Inferior parietal cortex (tissue), 1 donor: ENCODE measurements around the gene SNAP47.

Experiments used
- DNase-seq: peaks from one replicate; pipeline ENCODE4 v3.0.0-alpha.2; 2016; ENCODE audit errors: extremely low spot score

The SNAP47 gene

DNA sequence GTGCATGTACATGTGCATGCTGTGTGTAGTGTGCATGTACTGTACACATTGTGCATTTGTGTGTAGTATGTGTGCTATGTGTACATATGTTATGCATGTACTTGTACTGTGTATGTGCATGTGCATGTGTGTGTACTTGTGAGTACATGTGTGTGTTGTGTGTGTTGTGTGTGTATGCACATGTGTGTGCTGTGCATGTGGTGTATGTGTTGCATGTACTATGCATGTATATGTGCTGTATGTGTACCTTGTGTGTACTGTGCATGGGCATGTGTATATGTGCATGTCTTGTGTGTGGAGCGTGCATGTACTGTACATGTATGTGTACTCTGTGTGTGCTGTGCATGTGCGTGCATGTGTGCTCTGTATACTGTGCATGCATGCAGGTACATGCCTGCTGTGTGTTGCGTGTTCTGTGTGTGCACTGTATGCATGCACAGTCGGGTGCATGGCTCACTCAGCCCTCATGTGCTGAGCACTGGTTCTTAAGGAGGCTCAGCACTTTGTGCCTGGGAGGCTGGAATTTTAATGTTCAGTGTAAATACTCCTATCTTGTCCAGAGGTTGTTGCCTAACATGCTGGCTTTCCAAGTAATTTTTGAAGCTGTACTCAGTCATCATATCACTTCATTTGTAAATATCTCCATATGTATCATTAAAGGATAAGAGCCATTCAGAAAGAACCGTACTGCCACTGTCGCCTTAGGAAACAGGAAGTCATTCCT is 32.3 kb downstream of the SNAP47 start:
- no peak for DNase-seq

DNA sequence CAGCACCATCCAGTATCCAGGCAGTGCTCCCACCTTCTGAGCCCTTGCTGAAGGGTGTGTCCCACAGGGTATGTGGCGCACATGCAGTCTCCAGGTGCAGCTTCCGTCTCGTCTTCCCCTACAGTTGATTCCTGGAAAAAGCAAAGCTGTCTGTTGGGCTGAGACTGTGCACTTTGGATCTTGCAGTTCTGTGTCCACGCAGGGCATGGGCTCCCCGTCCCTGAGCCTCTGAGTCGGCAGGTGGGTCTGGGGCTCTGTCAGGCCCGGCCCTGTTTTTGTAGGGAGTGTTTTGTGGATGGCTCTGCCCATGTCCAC is 32.8 kb downstream of the SNAP47 start:
- no peak for DNase-seq

DNA sequence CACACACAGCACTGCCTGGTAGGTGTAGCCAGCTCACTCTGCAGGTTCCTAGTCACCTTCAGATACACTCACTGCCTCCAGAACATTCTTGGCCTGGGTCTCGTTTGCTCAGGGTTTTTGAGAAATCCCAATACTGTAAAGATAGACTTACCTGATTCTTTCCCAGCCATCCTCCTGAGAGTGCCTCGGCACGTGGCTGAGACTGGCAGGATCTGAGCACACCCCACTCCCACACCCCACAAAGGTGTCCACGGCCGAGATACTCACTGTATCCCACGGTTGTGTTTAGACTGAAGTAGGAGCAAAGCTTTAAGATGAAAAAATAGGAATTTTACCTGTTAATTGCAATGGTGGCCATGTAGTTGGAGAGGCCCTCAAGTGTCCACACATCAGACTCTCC is 33.4 kb downstream of the SNAP47 start:
- no peak for DNase-seq

DNA sequence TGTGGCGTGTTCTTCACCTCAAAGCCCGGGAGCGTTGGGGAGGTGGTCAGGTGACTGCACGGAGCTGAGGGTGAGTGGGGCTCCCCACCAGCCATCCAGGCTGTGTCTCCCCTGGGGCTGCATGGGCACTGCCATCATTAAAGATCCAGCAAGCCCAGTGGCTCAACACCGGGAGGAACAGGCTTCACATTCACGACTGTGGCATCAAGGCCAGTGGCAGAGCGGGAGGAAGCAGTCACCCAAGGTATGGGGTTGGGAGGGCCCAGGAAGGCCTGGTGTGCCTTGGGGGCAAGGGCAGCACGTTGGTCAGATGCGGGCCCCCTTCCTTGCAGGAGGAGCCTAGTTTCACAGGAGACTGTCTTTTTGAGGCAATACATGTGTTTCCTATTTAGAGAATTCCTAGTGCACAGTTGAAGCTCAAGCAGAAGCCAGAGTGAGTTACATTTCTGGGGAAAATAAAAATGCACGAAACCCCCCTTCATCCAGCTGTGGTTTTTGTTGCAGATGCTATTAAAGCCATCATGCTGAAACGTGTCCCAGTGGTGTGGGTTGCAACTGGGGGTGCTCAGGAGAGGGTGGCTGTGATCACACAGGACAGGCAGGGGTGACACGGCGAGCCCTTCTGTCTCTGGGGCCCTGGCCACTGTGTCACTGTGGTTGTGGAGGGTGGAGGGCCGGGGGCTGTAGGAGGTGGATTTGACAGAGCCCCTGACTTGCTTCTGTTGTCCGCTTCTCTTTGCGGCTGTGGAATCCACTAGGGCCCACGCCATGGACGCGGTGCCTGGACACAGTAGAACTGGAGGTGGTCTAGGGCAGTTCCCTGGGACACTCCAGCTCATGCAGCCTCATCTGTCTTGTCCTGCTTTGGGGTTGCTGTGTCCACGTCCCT is 34.1 kb downstream of the SNAP47 start:
- DNase-seq, result no peak

DNA sequence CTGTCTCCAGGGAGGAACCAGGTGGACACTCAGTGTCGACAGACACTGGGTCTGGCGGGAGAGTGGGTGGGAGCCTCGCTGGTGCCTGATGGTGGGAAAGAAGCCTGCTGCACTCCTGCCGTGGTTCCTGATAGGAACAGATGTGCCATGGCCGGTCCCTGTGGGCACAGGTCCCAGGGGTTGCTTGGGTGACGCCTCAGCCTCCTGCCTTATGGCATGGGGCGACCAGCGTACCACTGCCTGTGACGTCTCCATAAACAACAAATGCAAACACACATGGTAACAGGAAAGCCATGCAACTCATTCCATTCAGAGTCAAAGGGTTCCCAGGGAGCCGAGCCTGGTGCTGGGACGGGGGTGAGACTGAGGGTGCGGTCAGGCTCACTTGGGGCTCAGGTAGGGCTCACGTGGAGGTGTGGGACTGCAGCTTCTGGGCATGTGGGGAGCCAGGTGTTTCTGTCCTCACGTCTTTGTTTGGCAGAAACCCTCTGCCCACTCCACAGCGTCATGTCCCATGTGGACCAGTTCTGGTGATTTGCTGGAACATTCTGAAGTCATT is 34.8 kb downstream of the SNAP47 start:
- DNase-seq, result no peak

DNA sequence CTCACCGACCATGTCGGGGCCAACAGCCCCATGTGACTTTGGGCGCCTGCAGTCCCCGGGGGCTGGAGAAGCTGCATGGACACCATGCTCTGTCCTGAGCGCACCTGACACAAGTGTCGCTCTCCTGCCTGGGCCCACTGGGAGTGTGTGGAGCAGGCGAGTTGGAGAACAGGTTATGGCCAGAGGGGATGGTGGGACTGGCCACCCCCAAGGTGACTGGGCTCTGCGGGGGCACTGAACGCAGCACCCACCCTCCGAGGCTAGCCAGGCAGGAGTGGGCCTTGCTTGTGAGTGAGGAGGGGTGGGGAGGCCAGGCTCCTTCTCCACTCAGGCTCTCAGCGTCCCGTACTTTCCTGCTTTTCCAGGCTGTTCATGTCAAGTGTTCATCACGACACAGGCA is 35.6 kb downstream of the SNAP47 start:
- DNase-seq, result no peak

DNA sequence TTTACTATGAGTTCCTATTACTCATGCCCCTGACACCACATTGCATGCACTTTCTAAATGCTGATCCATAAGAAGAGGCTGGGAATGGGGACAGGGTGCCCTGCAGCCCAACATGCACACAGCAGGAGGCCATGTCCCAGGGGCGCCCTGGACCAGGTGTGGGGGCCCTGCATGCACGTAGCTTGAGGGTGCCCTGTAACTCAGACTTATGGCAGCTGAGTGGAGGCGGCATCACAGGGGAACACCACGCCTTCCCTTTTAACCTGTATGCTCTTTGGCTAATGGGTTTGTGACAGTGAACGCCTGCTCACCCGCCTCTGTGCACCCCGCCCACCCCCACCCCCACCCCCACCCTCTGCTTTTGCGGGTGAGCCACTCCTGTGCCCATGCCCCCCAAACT is 36.1 kb downstream of the SNAP47 start:
- no peak for DNase-seq

DNA sequence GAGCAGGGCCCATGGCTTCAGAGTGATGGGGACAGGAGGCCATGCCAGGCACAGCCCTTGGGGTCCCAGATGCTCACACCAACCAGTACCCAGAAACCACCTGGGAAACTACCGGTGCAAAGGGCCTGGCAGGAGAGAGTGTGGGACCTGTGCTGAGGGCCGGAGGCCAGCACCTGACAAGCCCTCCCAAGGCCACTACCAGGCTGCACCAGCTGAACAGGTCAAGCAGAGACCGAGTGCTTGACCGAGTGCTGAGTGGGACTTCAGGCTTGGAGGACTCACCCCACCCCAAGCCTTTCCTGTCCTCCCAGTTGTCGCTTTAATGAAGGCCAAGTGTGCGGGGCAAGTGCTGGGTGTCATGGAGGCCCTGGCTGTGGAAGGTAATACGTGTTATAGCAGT is 36.5 kb downstream of the SNAP47 start:
- no peak for DNase-seq

DNA sequence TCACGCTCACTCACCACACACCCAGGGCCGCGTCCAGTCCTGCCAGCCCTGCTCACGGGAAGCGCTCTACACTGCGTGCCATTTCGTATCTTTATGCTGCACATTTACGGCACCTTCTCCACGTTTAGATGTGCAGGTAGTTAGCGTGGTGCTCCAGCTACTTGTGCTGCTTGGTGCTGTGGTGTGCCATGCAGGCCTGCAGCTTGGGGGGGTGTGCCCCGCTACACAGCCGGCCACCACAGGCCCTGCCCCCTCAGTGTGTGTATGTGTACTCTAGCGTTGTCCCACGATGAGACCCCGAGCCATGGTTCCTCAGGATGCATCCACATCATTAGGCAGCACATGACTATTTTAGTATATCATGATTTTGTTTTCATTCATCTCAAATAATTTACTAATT is 38.3 kb downstream of the SNAP47 start:
- no peak for DNase-seq

DNA sequence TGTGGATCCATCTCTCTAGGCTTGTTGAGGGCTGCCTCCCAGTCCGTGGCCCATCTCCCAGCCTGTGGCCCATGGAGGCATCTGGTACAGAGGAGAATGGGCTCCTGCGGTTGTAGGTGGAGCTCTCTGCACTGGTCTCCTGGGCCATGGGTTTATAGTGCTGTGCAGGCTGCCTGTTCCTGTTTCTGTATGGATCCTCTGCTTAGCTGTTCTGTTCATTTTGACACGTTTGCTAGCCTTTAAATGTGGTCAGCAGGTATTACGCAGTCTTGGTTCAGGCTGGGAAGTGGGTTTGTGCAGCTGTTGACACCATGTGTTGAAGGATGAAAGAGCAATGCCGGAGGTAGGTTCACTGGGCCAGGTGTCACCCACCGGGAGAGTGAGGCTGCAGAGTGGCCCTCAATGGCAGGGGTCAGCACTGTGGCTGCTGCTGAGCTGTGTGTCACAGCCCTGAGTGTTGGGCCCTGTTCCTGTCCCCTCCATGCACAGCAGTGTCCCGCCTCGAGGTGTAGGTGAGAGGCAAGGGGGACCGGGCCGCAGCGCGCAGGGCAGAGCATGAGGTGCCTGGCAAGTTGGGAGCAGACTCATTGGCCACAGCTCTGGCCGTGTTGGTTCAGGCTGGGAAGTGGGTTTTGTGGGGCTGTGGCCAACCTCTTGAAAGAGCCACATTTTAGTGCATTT is 39.0 kb downstream of the SNAP47 start:
- no peak for DNase-seq

DNA sequence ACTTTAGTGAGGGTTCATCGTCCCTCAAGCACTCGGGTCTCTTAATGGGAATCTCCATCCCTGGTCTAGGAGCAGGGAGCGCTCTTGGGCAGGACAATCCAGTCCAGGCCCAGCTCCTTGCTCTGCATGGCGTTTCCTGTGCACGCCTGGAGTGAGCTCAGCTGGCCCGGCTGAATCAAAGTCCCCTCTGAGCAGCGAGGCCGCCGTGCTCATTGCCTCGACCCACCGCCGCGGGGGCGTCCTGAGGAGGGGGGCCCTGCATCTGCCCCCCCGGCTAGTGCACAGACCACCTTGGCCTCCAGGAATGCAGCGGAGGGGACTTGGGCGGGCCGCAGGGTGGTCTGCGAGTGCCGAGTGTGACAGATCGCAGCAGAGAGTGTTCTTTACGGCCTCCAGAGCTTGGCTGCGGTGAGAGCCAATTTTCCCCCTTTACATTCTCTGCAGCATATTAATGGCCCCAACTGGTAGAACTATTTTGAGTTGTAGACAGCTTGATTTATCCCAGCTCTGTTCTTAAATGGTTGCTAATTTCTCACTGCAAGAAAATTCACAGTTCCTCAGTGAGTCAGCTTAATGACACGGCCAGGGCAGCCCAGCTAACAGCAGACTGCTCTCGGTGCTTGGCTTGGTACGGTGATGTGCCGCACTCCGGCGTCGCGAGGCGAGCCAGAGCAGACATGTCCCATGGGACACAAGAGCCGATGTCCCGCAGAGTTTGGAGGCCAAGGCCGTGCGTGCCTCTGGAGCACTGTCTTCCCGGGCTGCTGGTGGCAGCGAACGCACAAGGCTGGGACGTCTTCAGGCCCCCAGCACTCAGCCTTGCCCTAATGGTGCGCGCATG is 39.8 kb downstream of the SNAP47 start:
- DNase-seq, result no peak

DNA sequence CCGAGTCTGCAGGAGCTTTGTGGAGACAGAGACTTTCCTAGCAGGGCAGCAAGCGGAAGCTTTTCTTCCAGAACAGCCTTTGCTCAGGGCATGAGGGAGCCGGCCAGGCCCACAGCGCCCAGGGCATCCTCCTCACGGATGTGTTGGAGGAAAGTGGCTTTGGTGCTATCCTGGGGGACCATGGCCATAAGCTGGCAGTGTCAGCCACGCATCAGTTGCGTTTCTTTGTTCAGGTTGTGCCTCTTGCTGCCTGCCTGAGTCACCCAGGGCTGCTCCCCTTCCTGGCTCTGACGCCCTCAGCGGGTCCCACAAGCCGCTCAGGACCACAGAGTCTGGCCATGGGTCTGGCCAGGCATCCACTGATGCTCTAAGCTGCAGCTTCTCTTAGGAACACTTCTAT is 40.6 kb downstream of the SNAP47 start:
- no peak for DNase-seq

DNA sequence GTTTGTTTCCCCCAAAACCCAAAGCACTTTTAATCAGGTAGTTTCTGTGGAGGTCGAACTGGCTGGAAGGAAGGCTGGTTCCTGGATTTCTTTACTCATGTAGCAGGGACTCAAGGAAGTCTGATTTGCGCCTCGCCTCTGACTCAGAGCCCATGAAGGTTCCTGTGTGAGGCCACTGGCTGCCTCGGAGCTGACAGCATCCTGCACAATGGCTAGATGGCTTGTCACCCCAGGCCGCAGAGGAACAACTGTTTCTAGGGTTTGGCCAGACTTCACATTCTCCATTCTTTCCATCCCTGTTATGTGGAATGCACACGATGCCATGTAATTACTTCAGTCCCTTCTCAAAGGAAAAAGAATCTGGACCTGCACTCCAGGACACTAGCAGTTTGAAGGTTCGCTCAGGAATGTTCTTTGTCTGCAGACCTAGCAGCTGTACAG is 41.1 kb downstream of the SNAP47 start:
- no peak for DNase-seq

DNA sequence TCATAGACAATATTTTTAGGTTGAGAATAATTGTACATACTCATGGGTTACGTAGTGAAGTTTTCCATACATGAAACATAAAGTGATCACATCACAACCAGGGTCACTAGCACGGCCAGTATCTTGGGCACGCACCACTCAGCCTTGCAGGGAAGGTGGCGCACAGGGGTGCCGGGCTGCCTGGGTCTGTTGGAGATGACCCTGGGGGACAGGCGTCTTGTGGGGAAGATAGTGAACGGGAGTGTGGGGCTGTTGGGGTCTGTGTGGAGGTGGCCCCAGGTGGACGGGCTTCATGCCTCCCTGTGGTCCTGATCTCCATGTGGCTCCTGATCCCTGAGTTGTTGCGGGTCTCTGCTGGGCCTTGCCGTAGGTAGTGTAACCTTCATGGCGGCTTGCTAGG is 41.9 kb downstream of the SNAP47 start:
- DNase-seq, result no peak

DNA sequence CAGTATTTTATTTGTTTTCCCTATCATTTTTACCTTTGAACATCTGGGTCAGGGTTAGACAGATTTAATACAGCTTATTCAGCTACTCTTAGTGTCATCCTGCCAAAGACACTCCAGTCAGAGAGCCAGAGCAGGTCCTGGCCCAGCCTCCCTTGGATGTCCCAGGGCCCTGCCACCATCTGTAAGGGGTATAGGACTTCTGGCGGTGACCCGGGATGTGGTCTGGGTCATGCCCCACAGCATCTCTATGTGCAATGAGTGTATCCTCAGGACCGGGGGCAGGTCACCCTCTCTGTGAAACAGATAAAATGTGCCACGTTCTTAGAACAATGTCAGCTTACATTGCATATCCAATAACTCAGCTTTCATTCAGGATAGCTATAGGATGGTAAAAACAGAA is 42.4 kb downstream of the SNAP47 start:
- no peak for DNase-seq

DNA sequence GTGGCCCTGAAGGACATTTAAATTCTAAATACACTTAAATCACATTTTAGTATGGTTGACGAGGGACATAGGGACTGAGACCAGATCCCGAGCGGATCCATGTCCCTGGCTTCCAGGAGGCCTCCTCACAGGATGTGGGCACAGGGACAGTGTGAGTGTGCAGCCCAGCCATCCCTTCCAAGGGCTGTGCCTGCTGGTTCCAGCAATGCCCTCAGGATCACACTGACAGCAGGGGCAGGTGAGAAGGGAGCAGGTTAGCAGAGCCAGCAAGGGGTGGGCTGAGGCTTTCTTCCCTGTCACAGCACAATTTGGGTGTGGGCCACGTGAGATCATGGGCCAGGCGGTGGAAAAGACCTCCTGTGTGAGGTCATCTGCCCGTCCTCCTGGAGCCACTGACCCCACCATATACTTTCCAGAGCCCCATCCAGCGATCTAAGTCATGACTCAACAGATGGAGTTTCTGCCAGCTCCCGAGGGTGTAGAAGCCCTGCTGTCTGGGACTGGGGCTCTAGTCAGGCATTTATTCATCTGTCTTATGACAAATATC is 43.2 kb downstream of the SNAP47 start:
- no peak for DNase-seq

DNA sequence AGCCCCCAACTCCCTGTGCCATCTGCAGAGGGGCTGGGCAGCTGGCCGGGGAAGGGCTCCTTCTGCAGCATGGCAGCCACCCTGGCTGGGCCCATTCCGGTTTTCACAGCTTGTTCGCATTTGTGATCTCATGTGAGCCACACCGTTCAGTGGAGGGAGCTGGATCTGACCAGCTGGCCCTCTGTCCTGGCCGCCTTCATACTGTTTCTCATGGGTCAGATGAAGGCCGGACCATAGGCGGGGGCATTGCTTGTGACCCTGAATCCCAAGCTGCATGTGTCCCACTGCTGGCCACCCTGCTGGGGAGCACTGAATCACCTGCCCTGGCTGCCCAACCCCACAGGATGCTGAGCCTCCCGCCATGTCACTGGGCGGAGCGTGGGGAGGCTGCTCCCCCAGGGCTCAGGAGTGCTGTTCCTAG is 43.8 kb downstream of the SNAP47 start:
- DNase-seq, result no peak

DNA sequence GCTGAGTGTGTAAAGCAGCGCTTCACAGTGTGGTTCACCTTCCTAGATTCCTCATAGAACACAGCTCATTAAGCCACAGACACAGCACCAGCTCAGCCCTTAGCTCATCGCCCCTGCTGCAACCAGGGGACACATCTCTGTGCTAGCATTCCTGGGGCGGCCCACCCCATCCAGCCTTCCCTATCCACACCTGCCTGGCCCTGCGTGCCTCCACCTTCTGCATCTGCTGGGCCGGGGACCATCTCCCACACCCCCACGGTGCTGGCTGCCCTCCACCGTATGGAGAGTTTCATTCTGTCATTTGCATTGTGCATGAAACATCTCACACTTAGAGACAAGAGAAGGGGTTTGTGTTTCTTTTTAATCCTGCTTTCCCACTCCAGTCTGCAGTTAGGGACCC is 44.5 kb downstream of the SNAP47 start:
- no peak for DNase-seq

DNA sequence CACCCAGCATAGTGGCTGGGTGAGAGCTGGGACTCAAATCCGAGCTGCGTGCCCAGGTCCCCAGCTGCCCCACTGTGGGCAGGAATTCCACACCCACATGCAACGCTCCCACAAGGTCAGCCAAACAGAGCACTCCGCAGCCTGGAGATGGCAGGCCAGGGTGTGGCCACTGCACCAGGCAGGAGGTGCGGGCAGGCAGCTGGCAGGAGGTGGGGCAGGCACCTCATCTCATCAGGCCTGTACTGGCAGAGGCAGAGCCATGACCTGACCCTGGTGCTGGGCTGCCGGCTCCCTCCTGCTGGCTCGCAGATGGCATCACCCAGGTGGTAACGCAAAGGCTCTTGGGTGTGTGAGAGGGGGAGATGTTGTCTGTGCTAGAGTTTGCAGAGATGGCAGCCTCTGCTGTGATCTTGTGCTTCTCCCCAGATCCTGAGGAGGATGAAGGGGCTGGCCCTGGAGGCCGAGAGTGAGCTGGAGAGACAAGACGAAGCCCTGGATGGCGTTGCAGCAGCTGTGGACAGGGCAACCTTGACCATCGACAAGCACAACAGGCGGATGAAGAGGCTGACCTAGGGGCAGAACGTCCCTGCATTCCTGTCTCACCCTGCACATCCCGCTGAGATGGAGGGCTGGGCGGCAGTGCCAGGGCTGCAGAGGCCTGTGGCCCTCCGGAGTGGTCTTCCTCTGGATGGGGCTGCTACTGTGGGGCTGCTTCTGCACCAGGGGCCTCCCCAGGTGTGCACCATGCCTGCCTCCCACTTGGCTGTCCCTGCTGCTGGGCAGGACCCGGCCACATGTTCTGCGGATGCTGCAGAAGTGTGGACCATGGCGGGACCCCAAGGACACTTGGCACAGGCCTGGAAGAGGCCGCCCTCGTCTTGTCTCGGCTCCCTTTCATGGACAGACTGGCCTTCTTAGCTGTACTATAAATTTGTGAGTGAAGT is 45.1 kb downstream of the SNAP47 start:
- no peak for DNase-seq

DNA sequence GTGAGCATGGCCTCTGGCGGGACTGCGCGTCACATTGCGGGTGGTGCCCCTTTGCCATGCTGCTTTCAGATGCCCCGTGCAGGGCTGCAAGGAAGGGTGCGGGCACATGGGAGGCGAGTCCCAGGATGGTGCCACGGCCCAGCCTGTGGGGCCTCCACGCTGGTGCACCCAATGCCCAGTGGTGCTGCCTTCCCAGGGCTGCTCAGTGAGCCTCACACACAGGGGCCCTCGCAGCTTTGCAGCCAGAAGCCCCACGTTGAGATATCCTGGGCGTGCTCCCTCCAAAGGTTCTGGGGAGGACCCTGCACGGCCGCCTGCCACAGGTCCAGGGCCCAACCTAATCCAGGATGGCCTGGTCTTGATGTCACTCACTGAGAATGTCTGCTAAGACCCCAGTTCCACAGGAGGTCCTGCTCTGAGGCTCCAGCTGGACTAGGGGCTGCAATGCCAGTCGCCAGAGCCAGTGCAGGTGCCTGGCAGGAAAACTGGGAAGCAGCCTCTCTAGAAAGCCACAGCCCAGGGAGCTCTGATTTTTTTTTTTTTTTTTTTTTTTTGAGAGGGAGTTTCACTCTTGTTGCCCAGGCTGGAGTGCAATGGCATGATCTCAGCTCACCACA is 46.2 kb downstream of the SNAP47 start:
- no peak for DNase-seq
